ENCODE results near the gene COMMD2.

COMMD2 gene
- 20.2 to 61.5 (median 50.6) reads per million in 9 experiments for total RNA-seq

DNA sequence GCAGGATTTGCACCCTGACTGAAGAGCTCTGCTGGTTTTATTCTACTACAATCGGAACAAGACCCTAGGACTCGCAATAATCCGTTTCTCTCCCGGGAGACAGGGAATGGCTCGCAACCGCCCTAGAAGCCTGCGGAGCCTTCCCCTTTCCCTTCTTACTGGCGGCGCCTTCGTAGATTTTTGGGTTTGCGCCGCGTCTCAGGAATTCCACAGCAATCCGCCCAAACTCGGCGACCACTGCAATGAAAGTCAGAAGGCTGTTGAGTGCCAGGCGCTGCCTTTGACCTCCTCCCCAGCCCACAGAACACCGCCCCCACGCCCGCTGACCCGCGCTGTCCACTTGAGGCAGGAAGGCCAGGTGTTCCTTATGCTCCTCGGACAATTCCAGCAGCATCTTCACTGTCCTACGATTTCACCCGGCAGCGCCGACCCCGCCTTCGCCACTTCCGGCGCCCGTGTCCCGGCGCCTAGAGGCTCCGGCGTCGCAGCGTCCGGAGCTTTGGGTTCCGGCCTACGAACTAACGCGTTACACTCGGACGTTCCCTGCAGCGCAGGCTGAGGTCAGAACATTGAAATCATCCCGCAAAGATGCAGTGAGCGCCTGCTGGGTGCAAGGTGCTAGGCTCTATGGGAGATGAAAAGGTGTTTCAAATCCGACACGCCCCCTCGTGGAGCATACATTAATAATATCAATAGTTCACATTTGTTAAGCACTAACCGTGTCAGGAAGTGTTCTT lies at the start of gene COMMD2:
Gene COMMD2 (minus strand): TSS at position 439 of the 737 bp plus-strand sequence. CDS start 45 bp downstream, at position 394.
- H3K4me3 Mint-ChIP-seq = peak within 1 kb of the TSS; percentile 97
- DNase-seq (peak; percentile 53 to 63 (median 63)), ATAC-seq (replicated peaks) (peak; percentile 92)
- peaks cover 8 to 23% of the 10 kb centered on the region in 2 donors for H3K4me1 Mint-ChIP-seq (ENCODE audit: low read depth in 2 of 2)
- peak within 1 kb of the TSS; percentile 96 to 97 for H3K27ac Mint-ChIP-seq
- H3K27me3 Mint-ChIP-seq = peaks cover 0 to 9% of the 10 kb centered on the region in 2 donors
- no peaks in the 10 kb centered on the region for H3K9me3 Mint-ChIP-seq
- peaks cover 19% of the 10 kb centered on the region for H3K36me3 Mint-ChIP-seq (ENCODE audit: insufficient read depth)

DNA sequence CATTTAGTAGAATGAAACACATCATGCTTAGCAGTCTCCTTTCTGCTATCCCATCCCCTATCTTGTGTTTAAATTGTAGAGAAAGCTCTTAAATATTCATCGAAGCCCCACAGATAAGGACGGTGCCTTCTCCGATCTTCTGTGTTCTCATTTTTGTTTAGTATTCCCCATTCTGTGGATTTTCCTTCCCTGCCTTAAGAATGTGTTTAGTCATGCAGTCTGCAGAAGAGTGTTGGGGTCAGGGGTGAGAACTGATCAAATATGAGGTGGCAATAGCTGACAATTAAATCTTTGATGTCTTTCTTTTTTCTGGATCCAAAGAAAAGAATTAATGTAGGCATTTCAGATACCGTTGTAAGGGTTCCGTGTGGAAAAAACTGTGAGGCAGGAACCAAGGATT lies 49.4 kb upstream of the COMMD2 start:
- ATAC-seq (replicated peaks) = no peak
- no peak for DNase-seq
- Mint-ChIP-seq H3K4me3 (no peak overlapping the region), H3K36me3 (ENCODE audit: insufficient read depth) (no peaks in the 10 kb centered on the region), H3K9me3 (no peaks in the 10 kb centered on the region), H3K4me1 (ENCODE audit: low read depth in 2 of 2) (peaks cover 0 to 3% of the 10 kb centered on the region in 2 donors), H3K27ac (no peak overlapping the region), H3K27me3 (peaks cover 18 to 28% of the 10 kb centered on the region in 2 donors)

DNA sequence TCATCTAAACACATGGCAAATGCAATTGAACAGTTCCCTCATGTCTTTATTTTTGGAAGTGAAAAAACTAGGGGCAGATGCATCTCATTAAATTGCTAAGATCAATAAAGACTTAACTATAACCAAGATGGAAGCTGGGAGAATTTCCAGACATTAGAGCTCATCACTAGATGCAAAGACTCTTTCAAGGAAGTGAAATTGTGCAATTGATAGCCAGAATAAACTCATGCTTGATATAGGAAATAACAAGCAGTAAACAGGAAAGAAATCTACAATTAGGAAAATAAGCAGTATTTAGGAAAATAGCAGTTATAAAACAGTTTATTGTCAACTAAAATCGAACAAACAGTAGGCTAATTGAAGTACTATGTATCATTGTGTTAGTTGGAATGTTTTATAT lies 48.9 kb upstream of the COMMD2 start:
- ATAC-seq (replicated peaks) = no peak
- DNase-seq = no peak
- no peak overlapping the region for H3K4me3 Mint-ChIP-seq
- H3K27ac Mint-ChIP-seq = no peak overlapping the region
- peaks cover 14 to 24% of the 10 kb centered on the region in 2 donors for H3K27me3 Mint-ChIP-seq
- H3K9me3 Mint-ChIP-seq = no peaks in the 10 kb centered on the region
- H3K36me3 Mint-ChIP-seq (ENCODE audit: insufficient read depth) = no peaks in the 10 kb centered on the region
- no peaks in the 10 kb centered on the region for H3K4me1 Mint-ChIP-seq (ENCODE audit: low read depth in 2 of 2)

DNA sequence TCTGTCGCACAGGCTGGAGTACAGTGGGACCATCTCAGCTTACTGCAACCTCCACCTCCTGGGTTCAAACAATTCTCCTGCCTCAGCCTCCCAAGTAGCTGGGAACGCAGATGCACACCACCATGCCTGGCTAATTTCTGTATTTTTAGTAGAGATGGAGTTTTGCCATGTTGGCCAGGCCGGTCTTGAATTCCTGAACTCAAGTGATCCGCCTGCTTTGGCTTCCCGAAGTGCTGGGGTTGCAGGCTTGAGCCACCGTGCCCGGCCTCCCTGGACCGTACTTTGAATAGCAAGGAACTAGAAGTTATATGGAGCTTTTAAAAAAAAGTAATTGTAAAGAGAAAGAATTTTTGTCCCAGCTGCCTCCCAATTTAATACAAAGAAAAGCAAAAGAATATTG lies 48.4 kb upstream of the COMMD2 start:
- Mint-ChIP-seq H3K4me3 (no peak overlapping the region), H3K9me3 (no peaks in the 10 kb centered on the region), H3K27ac (no peak overlapping the region), H3K27me3 (peaks cover 14 to 20% of the 10 kb centered on the region in 2 donors), H3K36me3 (ENCODE audit: insufficient read depth) (no peaks in the 10 kb centered on the region), H3K4me1 (ENCODE audit: low read depth in 2 of 2) (no peaks in the 10 kb centered on the region)
- DNase-seq (no peak), ATAC-seq (replicated peaks) (no peak)

DNA sequence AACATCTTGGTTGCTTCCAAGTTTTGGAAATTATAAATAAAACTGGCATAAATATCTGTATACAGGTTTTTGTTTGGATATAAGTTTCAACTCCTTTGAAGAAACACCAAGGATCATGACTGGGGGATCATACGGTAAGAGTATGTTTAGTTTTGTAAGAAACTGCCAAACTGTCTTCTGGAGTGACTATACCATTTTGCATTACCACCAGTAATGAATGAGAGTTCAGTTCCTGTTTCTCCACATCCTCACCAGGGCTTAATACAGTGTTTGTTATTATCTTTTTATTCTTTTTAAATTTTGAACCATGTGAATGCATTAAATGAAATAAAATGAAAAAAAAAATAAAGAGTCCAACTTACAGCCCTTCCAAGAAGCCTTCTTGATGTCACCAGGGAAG lies 43.7 kb upstream of the COMMD2 start:
- no peak for ATAC-seq (replicated peaks)
- H3K4me1 Mint-ChIP-seq (ENCODE audit: low read depth in 2 of 2) = no peaks in the 10 kb centered on the region
- H3K36me3 Mint-ChIP-seq (ENCODE audit: insufficient read depth) = no peaks in the 10 kb centered on the region
- H3K27ac Mint-ChIP-seq = no peak overlapping the region
- no peak overlapping the region for H3K4me3 Mint-ChIP-seq
- H3K9me3 Mint-ChIP-seq = no peaks in the 10 kb centered on the region
- peaks cover 35 to 39% of the 10 kb centered on the region in 2 donors for H3K27me3 Mint-ChIP-seq
- no peak for DNase-seq

DNA sequence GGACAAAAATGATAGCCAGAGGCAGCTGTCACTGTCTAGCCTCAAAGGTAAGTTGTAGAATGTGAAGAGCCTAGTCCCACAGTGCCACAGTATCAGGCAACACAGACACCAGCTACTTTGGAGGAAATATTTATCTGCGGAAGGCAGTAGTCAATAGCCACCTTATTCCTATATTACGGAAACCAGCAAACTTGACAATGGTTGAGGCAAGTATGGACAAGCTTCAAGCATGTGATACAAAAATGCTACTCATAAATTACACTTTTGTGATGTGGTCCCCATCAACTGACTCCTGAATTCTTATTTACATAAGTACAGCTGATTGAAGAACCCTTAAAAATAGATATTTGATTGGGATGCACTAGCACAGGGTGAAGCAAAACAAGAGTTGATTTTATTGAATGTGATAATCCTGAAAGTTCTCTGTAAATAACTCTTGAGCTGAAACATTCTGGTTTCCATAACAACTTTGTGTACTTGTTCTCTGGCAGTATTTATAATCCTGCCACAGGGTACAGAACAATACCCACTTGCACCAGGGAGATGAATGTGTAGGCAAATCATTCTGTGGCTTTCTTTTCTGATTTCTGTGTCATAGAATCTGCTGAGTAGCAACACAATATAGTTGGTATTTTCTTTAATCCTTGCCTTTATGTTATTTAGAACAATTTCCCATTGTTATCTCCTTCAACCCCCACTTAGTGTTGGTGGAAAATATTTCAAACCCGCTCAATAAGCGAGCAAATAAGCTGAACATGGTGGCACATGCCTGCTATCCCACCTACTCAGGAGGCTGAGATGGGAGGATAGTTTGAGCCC lies 40.4 kb upstream of the COMMD2 start, which contains the start of gene ANKUB1:
Gene ANKUB1 (minus strand): TSS at position 103 of the 819 bp plus-strand sequence. CDS start 188 bp downstream, outside the sequence.
- Mint-ChIP-seq H3K36me3 (ENCODE audit: insufficient read depth) (no peaks in the 10 kb centered on the region), H3K4me1 (ENCODE audit: low read depth in 2 of 2) (no peaks in the 10 kb centered on the region), H3K9me3 (no peaks in the 10 kb centered on the region), H3K4me3 (no peak within 1 kb of the TSS), H3K27me3 (peaks cover 31 to 40% of the 10 kb centered on the region in 2 donors), H3K27ac (no peak within 1 kb of the TSS)
- no peak for DNase-seq
- ATAC-seq (replicated peaks) = no peak

DNA sequence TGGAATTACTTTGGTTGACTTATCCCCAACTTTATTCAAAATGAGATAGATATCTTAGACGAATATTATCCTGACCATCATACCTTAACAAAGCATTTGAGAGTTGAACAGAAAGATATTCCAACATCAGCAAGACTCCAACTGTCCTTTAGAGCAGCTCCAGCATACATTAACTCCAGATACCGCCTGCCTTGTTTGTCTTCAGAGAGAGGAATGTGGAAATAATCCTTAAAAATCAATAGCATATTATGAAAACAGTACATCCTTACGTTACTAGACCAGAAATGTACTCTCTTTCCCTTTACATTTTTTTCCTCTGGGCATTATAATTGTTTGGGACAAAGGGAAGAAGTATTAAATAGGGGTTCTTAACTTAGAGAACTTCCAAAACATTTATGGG lies 38.4 kb upstream of the COMMD2 start:
- no peaks in the 10 kb centered on the region for H3K36me3 Mint-ChIP-seq (ENCODE audit: insufficient read depth)
- no peak overlapping the region for H3K4me3 Mint-ChIP-seq
- H3K9me3 Mint-ChIP-seq = no peaks in the 10 kb centered on the region
- no peak for ATAC-seq (replicated peaks)
- no peak overlapping the region for H3K27ac Mint-ChIP-seq
- H3K4me1 Mint-ChIP-seq (ENCODE audit: low read depth in 2 of 2) = no peaks in the 10 kb centered on the region
- no peak for DNase-seq
- peaks cover 48 to 60% of the 10 kb centered on the region in 2 donors for H3K27me3 Mint-ChIP-seq

DNA sequence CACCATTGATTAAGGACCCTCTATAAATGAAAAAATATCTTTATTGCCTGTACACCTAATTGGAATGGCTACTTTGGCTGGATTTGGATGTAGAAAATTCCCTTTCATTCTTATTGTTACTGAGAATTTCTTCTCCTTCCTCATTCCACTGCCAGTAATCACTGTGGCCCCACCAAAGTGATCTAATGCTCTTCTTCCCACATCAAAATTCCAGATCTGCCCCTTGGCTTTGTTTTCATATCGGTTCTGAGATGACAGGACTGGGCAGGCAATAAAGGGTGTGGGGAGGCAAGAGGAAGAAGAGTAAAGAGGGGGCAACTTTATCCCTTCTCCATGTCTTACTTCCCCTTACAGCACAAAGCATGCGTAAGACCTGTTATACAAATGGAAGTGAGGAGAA lies 38.0 kb upstream of the COMMD2 start:
- Mint-ChIP-seq H3K27me3 (peaks cover 52 to 61% of the 10 kb centered on the region in 2 donors), H3K4me1 (ENCODE audit: low read depth in 2 of 2) (no peaks in the 10 kb centered on the region), H3K27ac (no peak overlapping the region), H3K4me3 (no peak overlapping the region), H3K9me3 (no peaks in the 10 kb centered on the region), H3K36me3 (ENCODE audit: insufficient read depth) (no peaks in the 10 kb centered on the region)
- no peak for DNase-seq
- ATAC-seq (replicated peaks) = no peak

DNA sequence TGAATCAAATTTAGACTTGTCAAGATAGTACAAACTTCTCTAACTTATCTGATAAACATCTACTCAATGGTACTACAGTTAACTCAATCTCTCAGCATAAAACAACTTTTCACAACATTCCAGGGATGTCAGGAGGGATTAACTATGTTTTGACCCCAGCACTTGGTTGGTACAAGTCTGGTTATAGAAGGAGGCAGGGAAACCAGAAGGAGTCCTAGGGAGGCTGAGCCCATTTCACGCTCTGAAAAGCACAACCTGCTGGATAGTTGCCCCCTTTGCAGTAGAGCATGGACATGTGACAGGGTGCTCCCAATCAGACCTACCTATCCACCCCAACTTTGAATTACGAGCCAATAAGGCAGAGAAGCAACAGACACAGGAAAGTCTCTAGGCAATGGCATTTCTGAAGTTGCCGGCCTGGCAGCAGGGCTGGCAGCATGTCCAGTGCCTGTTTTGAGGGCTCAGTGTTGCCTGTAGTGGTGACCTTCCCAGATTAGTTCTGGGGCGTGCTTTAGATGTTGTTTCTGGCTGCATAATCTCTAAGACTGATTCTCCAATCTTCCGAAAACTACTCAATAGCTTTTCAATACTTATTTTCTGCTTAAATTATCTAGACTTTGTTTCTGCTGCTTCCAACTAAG lies 31.9 kb upstream of the COMMD2 start:
- Mint-ChIP-seq H3K9me3 (no peaks in the 10 kb centered on the region), H3K4me3 (no peak overlapping the region), H3K36me3 (ENCODE audit: insufficient read depth) (no peaks in the 10 kb centered on the region), H3K27ac (no peak overlapping the region), H3K27me3 (peaks cover 31 to 43% of the 10 kb centered on the region in 2 donors), H3K4me1 (ENCODE audit: low read depth in 2 of 2) (no peaks in the 10 kb centered on the region)
- no peak for DNase-seq
- no peak for ATAC-seq (replicated peaks)

DNA sequence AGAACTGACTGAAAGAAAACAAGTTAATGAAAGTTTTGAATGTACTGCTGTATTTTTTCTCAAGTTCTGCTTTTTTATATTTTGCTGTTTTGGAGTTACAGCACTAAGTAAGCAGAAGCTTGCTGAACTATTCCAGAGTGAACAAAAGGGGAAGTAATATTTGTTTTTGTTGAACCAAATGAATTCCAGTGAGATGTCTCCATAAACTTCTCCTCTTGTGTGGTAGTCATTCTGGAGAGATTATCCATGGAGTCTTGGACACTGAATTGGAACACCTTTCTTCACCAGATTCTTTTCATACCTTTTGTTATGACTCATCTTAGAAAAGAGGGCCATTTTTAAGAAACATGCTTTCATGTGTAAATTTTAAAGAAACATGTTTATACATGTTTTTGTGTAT lies 31.3 kb upstream of the COMMD2 start:
- H3K27ac Mint-ChIP-seq = no peak overlapping the region
- no peak for ATAC-seq (replicated peaks)
- H3K36me3 Mint-ChIP-seq (ENCODE audit: insufficient read depth) = no peaks in the 10 kb centered on the region
- no peak for DNase-seq
- H3K27me3 Mint-ChIP-seq = peaks cover 30 to 43% of the 10 kb centered on the region in 2 donors
- H3K4me3 Mint-ChIP-seq = no peak overlapping the region
- no peaks in the 10 kb centered on the region for H3K9me3 Mint-ChIP-seq
- H3K4me1 Mint-ChIP-seq (ENCODE audit: low read depth in 2 of 2) = no peaks in the 10 kb centered on the region

DNA sequence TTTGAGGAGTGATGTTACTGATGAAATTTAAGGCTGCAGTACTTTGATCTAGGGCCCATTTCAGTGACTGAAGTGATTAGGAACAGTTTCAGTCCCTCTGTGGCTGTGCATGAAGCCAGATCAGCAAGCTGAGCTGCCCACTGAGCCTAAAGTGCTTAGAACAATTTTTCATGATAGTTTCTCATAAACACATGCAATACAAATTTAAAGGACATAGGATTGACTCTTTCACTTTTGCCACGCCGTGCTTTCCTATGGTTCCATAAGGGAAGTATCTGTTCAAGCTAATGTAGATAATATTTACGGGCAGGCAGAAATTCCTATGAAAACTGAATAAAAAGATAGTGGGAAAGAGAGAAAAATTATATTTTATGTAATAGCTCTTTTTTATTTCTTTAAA lies 29.5 kb upstream of the COMMD2 start:
- H3K4me3 Mint-ChIP-seq = no peak overlapping the region
- peaks cover 27 to 39% of the 10 kb centered on the region in 2 donors for H3K27me3 Mint-ChIP-seq
- H3K36me3 Mint-ChIP-seq (ENCODE audit: insufficient read depth) = no peaks in the 10 kb centered on the region
- no peak overlapping the region for H3K27ac Mint-ChIP-seq
- ATAC-seq (replicated peaks) (no peak), DNase-seq (no peak)
- H3K4me1 Mint-ChIP-seq (ENCODE audit: low read depth in 2 of 2) = no peaks in the 10 kb centered on the region
- H3K9me3 Mint-ChIP-seq = no peaks in the 10 kb centered on the region

DNA sequence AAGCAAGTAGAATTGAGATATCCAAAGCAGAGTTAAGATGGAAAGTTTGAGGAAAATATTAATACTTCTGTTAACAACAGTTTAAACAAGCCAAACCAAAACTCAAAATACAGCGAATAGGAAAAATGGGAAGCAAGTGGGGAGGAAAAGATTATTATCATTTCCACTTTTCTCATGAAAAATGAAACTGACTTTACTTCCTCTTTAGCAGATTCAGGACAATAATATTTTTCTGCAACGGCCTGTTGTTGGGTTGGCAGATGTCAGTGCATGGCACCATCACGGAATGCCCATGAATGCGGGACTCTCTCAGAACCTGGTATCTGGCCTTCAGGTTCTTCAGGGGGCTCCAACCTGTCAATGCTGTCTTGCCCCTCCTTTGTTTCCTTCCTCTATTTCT lies 28.9 kb upstream of the COMMD2 start:
- Mint-ChIP-seq H3K27me3 (peaks cover 24 to 33% of the 10 kb centered on the region in 2 donors), H3K4me3 (no peak overlapping the region), H3K9me3 (no peaks in the 10 kb centered on the region), H3K4me1 (ENCODE audit: low read depth in 2 of 2) (no peaks in the 10 kb centered on the region), H3K36me3 (ENCODE audit: insufficient read depth) (no peaks in the 10 kb centered on the region), H3K27ac (no peak overlapping the region)
- DNase-seq (no peak), ATAC-seq (replicated peaks) (no peak)

DNA sequence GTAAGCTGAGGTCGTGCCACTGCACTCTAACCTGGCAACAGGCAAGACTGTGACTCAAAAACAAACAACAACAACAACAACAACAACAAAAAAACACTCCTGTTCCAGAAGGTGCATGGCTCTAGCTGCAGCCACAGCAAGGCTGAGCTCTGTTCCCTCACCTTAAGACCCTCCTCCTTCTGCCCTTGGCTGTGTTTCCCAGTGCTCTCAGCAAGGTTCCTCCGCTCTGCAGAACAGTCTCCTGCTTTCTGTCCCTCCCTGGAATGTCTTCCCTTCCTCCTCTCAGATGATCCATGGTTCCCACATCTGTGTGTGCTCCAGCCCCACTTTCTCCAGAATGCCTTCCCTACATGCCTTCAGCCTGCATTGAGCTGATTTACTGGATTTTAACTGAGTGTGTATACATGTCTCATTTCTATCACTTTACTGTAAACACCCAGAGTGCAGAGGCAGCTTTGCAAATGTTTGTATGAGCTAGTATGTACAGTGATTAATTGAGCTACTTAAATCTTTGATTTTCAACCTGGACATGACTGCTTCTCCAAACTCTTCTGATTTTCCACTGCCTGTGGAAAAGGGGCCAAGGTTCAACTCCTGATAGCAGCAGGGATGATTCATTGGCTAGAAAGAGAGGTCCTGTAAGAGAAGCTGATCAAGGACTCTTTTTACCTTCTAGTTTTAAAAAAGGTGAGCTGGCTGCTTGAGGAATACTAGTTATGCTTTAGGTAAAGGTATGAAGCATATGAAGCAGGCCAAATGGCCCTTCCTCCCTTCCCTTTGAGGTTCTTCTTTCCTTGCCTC lies 25.3 kb upstream of the COMMD2 start:
- no peak for ATAC-seq (replicated peaks)
- Mint-ChIP-seq H3K36me3 (ENCODE audit: insufficient read depth) (no peaks in the 10 kb centered on the region), H3K4me3 (no peak overlapping the region), H3K4me1 (ENCODE audit: low read depth in 2 of 2) (no peaks in the 10 kb centered on the region), H3K27me3 (peaks cover 16 to 17% of the 10 kb centered on the region in 2 donors), H3K27ac (no peak overlapping the region), H3K9me3 (no peaks in the 10 kb centered on the region)
- DNase-seq = no peak

Data from effector memory CD8-positive, alpha-beta T cell (primary cell).